CD4-positive, alpha-beta T cell treated with Interleukin-4 for 4 hours (primary cell): ENCODE results near the gene BRIX1.
A peak's percentile ranks its signal among the peaks of the same experiment; 100 is the strongest.
"Not testable (repeated sequence)": the region's sequence is repeated elsewhere in the genome, so short reads cannot be mapped to it uniquely, and the experiment has no call there.

Experiments
- DNase-seq: peaks from one replicate; pipeline ENCODE4 v3.0.0-alpha.2; 2020

Gene BRIX1

DNA sequence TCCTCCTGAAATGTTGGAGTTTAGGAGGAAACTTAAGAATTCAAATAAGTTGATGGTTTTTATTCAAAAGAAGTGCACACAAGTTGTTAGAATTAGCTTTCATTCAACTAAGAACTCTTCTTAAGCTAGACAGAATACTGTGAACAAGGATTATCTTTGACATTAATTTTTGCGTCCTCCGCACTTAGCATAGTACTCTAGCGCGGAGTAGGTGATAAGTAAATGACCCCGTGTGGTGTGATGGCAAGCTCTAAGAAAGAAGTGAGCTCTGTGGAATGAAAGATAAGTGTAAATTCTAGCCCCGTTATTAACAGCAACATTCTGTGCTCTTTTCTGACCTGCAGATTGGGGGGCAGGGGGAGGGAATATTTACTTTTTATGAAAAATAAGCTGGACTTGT is 1.0 kb downstream of the BRIX1 start:
- DNase-seq: no peak

DNA sequence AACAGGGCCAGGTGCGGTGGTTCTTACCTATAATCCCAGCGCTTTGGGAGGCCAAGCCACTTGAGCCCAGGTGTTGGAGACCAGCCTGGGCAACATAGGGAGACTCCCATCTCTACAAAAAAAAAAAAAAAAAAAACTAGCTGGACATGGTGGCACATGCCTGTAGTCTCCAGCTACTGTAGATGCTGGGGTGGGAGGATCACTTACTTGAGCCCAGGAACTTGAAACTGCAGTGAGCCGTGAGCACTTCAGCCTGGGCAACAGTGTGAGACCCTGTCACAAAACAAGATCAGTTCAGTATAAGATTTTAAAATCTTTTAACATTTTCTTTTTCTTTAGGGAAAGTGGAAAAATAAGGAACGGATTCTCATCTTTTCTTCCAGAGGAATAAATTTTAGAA is 2.5 kb downstream of the BRIX1 start:
- no peak for DNase-seq

DNA sequence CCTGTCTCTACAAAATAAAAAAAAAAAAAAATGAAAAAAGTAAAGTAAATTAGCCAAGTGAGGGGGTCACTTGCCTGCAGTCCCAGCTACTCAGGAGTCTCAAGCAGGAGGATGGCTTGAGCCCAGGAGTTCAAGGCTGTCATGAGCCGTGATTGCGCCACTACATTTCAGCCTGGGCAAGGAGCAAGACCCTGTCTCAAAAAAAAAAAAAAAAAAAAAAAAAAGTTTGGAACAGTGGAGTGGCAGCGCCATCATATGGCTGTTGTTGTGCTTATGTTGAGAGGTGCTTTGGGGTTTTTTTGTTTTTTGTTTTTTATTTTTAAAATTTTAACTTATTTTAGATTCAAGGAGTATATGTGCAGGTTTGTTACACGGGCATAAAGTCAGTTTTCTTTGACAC is 3.6 kb downstream of the BRIX1 start:
- DNase-seq: no peak

DNA sequence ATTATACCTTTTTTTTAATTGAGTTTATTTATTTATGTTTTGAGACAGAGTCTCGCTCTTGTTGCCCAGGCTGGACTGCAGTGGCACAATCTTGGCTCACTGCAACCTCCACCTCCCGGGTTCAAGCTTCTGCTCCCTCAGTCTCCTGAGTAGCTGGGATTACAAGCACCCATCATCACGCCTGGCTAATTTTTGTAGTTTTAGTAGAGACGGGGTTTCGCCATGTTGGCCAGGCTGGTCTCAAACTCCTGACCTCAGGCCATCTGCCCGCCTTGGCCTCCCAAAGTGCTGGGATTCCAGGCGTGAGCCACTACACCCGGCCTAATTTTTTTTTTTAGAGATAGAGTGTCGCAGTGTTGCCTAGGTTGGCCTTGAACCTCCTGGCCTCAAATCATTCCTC is 7.7 kb downstream of the BRIX1 start:
- not testable (repeated sequence) for DNase-seq

DNA sequence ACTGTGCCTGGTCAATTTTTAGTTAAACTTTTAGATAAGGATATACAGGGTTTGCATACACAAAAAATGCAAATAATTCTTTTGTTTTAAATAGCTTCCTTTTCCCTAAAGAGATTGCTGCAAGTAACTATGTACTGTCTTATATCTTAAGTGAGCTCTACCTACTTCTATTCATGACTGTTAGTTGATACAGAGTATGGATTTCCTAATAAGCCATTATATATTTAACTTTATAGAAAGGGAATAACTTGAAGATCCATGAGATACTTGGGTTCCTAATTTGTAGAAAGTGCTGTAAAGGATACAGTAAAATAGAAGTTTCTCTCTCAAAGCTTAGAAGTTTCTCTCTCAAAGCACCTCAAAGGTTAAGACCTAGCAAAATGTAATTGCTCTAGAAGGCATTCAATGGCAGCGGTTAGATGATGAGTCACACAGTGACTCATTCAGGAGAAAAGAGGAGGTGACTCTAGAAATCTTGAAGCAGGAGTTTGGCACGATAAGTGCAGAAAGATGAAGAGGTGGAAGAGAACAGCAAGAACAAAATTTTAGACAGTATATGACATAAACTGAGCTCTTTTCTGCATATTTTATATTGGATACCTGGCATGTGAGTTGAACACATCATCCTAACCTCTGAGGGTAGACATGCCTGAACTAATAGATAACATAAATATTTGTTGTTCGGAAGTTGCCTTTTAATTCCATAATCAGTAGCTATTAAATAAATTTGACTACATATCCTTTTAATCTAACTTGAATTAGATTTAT is 8.4 kb downstream of the BRIX1 start:
- DNase-seq: peak; percentile 51

DNA sequence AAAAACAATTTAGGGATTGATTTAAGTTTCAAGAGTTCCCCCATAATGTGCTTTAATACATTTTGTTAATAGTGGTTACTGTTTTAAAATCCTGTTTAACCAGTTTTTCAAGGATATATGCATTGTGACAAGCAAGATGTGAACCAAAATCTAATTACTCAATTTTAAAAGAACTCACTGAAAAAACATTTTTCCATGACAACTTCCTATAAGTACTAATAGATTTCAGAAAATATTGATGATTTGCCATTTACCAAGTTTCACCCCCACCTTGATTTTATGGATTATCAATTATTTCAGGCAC is 8.9 kb downstream of the BRIX1 start:
- no peak for DNase-seq

DNA sequence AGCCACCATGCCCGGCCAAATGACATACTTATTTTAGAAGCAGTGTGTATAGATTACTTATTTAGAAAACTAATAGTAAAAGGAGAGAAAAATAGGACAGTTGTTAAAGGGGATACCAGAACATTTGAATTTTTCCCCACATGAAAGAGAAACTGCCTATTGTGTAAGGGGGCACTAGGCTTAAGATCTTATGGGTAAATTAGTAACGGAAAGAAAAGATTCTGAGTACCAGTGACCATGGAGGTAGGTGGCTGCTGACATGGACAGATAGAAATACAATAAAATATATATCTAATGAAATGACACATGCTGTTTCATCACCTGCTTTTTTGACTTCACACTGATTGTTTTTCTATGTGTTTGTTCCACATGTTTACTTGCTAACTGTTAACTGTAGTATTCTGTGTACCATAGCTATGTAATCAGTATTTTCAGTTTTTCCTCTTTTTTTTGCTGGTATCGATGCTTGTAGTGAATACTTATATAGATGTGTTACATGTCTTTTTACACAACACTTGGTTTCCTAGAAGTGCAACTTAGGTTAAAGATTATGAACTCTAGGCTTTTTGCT is 10.9 kb downstream of the BRIX1 start:
- DNase-seq: no peak

DNA sequence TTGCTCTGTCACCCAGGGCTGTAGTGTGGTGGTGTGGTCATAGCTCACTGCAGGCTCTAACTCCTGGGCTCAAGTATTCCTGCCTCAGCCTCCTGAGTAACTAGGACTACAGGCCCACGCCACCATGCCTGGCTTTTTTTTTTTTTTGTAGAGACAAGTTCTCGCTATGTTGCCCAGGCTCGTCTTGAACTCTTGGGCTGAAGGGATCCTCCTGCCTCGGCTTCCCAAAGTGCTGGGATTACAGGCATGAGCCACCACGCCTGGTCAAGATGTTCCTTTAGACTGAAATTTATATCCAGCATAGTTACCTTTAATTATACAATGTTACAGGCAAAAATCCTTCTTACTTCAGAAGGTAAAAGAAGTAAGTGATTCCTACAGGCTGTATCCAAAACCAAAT is 12.3 kb downstream of the BRIX1 start:
- DNase-seq: no peak

DNA sequence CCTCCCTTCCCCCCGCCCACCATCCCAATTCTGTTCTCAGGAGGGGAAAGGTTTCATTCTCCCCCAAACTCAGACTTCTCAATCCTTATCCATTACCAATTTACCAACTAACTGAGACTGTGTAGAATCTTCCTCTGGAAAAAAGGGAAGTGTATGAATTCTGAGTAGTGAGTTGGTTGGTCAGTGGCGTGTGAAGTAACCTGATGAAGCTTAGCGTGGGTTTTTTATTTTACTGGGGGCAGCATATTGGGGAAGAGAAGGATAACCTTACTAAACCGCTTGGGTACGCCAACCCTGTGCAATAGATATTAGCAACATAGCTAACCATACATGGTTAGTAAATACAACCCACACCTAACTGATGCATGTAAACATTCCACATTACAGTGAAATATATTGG is 12.8 kb downstream of the BRIX1 start:
- no peak for DNase-seq

DNA sequence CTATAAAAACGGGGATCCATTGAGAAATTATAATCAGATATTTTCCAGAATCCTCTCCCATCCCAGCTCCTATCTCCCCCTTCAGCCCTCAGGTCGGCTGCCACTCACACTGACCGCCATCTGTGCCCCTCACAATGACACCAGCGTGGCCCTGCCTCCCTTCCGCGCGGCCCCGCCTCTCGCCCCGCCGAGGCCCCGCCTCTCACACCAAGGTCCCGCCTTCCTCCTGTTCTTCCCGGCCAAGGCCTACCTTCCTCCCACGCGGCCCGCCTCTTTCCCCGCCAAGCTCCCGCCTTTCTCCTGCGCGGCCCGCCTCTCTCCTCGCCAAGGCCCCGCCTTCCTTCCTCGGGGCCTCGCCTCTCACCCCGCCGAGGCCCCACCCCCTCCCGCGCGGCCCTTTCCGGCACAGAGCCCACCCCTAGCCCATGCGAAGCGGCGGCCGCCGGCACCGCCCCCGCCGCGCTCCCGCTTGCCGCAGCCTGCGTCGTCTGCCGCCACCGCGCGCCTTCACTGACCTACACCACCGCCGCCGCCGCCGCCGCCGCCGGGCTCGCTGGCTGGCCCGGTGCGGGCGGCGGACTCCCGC is 13.7 kb downstream of the BRIX1 start, which contains the start of gene DNAJC21:
Gene DNAJC21 (plus strand): TSS at position 426 of the 586 bp plus-strand sequence. CDS start 261 bp downstream, outside the sequence.
- peak; percentile 97 for DNase-seq

DNA sequence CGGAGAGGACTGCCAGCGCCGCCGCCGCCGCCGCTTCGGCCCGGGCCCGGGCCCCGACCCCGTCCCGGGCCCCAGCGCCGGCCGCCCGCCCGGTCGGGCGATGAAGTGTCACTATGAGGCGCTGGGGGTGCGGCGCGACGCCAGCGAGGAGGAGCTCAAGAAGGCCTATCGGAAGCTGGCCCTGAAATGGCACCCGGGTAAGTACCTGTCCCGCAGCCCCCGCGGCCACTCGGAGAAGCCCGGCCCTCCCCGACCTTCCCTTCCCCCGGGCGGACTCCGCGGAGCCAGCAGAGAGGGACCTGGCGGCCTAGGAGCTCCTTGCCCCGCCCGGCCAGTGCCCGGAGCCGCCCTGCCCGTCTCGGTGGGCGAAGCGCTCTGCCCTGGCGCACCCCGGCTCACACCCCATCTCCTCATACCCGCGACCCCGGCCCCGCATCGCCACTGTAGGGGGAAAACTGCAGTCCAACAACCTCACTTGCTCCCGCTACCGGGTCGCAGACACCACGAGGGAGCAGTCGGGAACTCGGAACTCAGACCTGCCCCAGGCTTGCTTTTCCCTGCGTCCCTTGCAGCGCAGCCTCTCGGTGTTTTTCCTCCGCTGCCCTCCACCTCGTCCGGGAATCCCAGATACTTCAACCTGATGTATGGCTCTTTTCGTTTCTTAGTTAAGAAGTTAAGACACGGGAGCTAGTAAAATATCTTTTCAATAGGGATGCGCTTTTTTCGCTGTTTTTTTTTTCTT is 14.4 kb downstream of the BRIX1 start:
- peak; percentile 82 for DNase-seq

DNA sequence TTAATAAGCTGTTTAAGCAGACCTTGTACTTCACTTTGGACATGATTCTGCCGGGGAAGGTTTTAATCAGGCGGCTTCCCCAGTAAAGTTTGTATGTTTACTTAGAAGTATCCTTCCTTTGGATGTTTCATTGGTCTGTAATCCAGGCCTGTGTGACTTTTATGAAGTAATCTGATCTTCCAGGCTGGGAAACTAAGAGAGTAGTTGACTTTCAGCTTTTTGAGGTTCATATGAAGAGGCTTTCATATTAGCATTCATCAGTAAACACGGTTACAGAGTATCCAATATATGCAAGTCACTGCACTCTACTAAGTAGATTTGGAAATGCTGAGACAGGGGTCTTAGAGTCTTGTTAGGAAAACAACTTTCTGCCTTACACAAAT is 14.9 kb downstream of the BRIX1 start:
- no peak for DNase-seq

DNA sequence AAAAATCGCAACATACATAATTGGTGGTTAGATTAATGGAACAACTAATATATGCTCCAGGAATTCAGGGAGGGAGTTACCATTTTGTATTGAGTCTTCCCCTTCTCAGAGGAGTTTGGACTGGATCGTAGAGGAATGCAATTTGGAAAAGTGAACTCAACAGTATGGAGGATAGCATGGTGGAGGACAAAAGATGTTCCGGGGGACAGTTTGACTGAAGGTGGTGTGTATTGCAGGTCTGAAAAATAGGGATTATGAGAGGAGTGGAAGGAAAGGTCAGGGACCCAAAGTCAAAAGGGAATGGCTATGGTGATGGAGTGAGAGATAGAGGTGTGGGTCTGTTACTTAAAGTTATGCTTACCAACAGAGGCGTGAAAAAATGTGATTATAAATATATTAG is 15.4 kb downstream of the BRIX1 start:
- DNase-seq: no peak

DNA sequence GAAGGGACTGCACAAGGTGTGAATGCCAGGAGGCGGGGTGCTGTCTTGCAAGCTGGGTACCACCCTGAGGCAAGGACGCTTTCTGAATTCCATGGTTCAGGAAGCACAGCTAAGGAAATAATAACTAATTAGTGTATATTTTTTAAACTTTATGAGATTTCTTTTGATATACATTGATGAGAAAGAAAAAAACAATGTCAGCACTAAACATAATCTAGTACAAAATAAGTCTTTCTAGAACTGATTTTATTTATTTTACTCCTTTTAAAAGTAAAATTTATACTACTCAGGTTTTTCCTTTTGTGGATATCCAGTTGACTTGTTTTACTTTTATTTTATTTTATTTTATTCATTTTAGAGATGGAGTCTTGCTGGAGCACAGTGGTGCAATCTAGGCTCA is 17.4 kb downstream of the BRIX1 start:
- no peak for DNase-seq

DNA sequence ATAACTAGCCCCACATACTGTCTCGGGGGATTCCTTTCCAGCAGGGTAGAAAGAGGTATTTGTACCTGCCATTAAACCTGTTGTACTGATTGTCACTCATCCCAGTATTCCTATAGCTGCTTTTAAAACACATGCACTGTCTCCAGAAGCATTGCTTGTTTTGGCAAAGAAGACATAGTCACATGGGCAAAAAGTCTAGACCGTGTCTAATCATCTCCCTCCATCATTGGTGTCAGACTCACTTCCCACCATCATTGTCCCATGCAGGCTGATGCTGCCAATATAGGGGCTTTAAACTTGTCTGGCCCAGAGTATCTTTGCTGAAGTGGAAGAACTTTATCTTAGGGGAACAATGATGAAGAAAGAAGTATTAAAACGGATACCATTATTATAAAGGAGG is 26.4 kb downstream of the BRIX1 start:
- DNase-seq: no peak

DNA sequence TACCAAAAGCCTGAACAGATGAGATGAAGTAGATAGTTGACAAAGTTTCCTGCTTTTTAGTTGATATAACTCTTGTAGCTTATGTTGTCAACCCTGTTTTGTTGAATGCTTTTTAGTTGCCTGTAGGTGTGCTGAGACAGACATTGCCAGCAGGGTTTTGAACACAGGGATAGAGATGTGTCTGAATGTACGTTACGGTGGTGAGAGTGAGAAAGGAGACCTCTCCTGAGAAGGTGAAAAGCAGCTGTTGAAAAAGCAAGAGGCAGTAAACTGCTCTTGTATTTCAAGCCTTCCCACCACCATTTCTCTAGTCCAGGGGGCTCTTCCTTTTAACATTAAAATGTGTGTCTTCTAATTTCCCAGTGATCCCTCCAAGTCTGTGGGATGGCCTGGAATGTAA is 28.5 kb downstream of the BRIX1 start:
- no peak for DNase-seq

DNA sequence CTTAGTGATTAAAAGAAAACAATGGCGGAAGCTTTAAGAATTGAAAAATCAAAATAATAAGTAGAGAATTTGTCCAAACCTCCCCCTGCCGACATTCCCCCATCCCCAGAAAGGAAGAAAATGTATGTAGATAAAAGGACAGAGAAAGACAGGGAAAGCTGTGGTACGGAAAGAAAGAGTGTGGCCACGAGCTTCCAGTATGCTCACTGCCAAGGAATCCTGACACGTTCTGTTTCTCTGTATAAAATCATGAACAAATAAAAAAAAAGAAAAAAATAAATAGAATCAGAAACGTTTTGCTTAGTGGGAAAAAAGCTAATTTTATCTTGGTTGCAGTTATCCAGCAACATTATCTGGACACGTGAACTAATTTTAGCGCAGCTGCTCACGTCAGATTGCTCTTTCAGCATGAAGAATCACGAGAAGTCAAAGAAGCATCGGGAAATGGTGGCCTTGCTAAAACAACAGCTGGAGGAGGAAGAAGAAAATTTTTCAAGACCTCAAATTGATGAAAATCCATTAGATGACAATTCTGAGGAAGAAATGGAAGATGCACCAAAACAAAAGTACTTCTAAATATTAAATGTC is 29.0 kb downstream of the BRIX1 start:
- DNase-seq: no peak

DNA sequence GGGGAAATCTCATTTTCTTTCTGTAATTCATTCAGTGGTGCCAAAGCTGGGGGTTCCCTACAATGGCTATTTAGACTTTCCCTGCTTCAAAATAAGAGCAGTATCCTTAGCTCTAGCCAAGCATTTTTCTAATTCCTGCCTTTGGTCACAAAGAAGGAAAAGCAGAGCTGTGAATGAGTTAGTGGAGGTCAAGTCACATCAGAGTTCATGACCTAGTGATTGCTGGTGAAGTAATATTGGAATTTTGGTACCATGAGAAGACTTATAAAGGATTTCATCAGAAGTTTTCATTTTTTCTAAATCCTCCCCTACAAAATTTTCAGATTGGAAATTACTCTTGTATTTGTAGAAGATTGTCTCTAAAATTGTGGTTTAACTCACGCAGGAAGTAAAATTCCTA is 41.8 kb downstream of the BRIX1 start:
- no peak for DNase-seq

DNA sequence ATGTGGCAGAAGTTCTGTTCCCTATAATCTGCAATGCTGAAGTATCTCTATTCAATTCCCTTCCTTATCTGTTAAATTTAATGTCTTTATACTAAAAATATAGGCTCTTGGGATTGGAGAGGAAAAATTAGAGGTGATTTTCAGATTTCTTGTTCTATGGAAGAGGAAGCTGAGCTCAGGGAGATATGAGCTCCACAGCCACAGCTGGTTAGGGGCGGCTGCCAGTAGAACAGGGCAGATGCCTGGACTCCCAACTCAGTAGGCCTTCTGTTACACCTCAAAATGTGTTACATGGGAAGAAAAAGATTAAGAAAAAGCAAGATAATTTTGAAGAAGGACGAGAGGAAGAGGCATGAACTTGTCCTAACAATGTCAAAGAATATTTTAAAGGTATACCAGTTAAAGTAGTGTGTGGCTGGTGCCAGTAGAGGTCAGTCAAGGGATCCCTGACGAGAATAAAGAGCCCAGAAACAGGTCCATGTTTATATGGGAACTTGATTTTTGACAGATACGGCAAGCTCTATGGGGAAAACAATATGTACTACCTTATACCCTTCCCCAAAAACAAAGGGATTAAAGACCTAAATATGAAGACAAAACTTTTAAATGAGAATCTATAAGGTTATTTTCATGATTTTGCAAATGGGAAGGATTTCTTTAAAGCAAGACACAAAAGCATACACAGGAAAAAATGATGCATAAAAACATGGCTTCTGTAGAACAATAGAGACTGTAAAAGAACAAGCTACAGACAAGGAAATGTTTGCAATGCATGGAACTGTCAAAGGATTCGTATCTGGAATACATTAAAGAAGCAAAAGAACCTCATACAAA is 42.6 kb downstream of the BRIX1 start:
- DNase-seq: no peak

DNA sequence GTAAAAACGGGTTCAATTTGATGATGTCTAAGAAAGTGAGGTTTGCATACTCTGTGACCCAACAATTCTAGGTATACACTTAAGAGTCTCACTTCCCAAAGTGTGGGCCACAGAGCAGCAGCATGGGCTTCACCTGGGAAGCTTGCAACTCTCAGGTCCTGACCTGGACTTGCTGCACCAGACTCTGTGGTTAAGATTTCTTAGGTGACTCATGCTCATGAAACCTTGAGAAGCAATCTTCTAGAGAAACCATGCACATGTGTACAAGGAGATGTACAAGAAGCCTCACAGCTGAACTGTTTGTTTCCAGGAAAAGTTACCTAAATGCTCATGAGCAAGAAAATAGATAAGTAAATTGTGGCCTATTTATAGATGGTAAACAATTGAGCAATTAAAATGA is 43.8 kb downstream of the BRIX1 start:
- no peak for DNase-seq

DNA sequence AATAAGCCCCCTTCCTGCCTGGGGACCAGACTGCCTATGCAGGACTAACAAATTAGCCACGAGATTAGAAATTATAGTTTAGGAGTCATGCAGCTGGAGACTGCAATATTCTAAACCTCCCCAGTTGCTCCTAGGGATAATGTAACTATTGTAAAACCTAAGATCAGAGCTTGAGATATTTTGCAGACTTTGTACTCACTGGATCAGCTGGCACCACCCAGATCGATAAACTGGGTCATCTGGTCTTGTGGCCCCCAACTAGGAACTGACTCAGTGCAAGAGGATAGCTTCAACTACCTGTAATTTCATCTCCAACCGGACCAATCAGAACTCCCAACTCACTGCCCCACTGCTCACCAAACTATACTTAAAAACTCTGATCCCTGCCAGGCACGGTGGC is 52.0 kb downstream of the BRIX1 start:
- no peak for DNase-seq

DNA sequence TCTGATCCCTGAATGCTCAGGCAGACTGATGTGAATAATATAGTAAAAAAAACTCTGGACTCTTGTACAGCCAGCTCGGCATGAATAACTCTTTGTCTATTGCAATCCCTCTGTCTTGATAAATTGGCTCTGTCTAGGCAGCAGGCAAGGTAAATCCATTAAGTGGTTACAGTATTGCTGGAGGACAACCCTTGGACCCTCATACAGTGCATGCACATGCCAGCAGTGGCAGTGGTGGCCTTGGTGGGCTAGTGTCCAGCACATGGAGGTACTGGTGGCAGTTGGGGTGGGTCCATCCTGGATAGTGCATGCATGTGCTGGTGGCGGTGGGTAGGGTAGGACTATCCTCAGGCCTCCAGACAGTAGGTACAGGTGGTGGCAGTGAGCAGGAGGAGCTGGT is 52.7 kb downstream of the BRIX1 start:
- DNase-seq: no peak

DNA sequence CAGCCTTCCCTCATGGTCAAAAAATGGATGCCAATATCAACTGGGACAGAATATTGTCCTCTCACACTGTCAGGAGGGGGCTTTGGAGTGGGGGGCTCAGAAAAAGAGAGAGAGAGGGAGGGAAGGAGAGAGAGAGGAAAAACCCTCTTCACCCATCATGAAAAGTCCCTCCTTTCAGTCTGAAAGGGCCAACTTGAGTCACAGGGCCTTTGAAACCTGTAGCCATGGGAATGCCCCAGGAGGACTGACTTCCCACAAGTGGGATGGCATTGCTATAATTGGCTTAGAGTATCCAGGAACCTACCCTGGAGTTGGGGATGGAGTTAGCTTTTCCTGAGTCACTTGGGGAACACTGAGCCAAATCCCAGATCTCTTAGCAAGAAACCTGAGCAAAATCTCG is 55.0 kb downstream of the BRIX1 start:
- DNase-seq: no peak
